ENCODE data around the gene ERC1.
"Not testable (repeated sequence)": the region's sequence is repeated elsewhere in the genome, so short reads cannot be mapped to it uniquely, and the experiment has no call there.

Gene ERC1

GRCh38 chr12:1197264-1198018 lies 206.4 kb downstream of the ERC1 start:
- no peak for DNase-seq

GRCh38 chr12:1198854-1199253 lies 207.8 kb downstream of the ERC1 start:
- not testable (repeated sequence) for DNase-seq

DNA sequence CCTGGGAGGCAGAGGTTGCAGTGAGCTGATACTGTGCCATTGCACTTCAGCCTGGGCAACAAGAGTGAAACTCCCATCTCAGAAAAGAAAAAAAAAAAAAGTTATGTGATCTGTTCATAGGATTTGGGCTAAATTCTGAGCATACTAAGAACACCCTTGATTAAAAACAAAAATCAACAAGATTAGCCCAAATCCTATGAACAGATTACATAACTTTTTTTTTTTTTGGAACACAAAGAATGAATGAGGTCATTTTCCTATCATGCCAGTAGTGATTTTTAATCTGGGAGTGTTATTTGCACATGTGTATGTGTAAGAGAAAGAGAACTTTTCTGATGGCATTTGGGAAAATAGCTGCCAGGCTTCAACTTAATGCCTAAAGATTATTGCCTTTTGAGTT lies 208.7 kb downstream of the ERC1 start:
- no peak for DNase-seq

DNA sequence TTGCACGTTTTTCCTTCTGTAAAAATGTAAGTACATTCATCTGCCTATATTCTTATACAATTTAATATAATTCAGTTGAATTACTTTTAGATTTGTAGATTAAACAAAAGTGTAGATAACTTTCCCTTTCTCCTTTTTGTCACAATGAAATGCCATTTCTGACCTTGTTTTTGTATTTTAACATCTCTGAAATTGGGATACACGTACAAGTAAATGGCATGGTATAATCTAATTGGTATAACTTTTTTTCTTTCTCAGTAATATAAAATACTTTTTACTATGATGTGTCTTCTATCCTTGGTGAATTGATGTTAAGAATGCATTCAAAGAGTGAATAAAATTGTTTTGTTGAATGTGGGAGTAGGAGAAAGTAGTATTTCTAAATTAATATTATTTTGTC lies 210.0 kb downstream of the ERC1 start:
- DNase-seq = no peak

DNA sequence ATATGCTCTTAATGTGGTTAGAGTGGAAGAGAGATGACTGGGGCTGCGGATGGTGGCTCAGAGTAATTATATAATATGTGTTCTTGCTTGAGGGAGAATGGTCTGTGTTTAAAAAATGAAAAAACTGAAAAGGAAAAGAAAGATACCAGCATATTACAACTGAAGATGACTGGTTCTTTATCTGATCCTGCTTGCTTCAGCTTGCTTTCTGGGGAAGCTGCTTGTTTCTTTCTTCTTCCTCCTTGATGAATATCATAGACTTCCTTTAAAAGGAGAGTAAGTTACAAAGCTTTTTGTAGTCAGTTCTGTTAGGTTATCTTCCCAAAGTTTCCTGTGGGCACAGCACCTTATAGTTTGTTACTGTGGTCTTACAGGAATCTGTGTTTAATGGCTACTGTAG lies 210.9 kb downstream of the ERC1 start:
- DNase-seq = no peak

DNA sequence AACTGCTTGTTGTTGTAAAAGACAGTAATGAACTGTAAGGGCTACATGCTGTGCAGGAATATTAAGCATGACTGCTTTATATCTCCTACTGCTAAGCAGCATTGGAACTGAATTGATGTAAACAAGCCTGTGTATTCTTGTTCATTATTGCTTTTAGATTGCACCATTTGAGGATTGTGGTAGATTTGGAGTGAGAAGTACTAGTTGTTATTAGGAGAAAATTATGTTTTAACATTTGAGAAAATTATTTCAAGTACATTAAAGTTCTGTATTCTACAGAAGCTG lies 212.7 kb downstream of the ERC1 start:
- no peak for DNase-seq

GRCh38 chr12:1204581-1205121 lies 213.6 kb downstream of the ERC1 start:
- no peak for DNase-seq

DNA sequence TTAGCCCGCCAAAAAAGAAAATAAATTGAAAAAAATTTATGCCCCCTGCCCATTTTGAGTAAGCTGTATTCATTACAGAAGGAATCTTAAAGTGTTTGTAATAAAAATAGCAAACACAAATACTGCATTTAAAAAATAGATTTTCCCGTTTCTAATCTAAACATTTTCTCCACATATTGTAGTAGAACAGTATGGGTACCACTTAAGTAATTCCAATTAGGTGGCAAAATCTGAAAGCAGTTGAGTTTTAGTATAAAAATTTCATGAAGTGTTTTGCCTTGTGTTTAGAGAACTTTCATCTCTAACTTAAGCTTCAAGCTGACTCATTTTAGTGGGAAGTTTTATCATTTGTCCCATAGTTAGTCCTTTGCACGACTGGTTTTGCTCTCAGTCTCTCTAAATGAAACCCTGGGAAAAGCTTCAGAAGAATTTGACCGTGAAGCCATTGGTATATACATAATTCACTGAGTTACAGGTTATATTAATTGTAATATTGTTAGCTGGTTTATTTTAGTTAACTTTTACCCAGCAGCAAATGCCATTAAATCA lies 214.6 kb downstream of the ERC1 start:
- DNase-seq = no peak

- DNase-seq = no peak
These were observed 215.2 kb downstream of the ERC1 start for GRCh38 chr12:1206118-1206734.

- DNase-seq = no peak
These were observed 216.3 kb downstream of the ERC1 start for GRCh38 chr12:1207276-1207675.

DNA sequence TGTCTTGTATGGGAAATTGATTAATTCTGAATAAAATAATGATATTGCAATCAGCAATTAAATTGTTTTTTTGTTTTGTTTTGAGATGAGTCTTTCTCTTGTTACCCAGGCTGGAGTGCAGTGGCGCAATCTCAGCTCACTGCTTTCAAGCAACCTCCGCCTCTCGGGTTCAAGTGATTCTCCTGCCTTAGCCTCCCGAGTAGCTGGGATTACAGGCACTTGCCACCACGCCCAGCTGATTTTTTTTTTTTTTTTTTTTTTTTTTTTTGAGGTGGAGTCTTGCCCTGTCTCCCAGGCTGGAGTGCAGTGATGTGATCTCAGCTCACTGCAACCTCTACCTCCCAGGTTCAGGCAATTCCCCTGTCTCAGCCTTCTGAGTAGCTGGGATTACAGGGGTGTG lies 217.7 kb downstream of the ERC1 start:
- DNase-seq = not testable (repeated sequence)

GRCh38 chr12:1212526-1212925 lies 221.5 kb downstream of the ERC1 start:
- DNase-seq = no peak

DNA sequence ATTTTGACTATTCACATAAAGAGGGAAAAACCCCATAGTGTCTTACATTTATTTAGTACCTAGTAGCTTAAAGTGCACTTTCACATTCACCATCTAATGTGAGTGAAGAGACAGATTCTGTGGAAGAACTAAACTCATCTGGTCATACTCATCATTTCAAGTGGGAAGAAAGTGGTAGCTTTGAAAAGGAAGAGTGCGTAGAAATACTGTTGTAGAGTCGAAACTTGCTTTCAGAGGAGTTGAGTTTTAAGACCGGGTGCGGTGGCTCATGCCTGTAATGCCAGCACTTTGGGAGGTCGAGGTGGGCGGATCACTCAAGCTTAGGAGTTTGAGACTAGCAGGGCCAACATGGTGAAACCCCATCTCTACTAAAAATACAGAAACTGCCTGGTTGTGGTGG lies 222.2 kb downstream of the ERC1 start:
- no peak for DNase-seq

DNA sequence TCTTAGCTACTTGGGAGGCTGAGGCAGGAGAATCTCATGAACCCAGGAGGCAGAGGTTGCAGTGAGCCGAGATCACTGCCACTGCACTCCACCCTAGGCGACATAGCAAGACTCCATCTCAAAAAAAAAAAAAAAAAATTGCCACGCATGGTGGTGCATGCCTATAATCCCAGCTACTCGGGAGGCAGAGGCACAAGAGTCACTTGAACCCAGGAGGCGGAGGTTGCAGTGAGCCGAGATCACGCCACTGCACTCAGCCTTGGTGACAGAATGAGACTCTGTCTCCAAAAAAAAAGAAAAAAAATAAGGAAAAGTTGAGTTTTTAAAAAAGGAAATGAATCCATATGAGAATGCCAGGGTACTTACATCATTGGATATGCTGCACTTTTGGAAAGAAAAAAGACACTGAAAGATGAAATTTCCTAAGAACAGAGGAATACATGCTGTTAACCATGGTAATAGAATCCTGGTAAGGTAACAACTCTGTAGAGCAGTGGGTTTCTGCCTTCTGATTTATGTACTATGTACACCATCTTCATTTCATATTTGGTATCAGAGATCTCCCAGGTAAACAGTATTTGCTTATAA lies 222.7 kb downstream of the ERC1 start:
- no peak for DNase-seq

DNA sequence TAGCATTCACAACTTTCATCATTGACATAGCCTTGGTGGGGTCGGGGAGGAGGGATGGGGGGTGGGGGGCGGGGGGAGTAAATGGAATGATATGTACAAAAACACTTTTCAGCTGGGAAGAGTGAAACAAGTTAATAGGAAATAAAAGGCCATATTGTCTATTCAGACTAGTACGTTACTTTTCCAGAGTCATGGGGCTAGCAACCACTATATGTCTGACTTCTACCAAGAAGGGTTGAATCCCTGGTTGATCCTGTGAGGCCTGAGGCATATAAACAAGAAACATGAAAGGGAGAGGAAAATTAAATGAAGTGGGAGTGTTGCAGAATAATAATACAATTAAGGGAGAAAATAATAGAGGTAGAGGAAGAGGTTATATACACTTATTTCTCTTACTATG lies 225.5 kb downstream of the ERC1 start:
- DNase-seq = no peak

GRCh38 chr12:1217191-1217949 lies 226.3 kb downstream of the ERC1 start:
- DNase-seq = no peak

GRCh38 chr12:1218369-1218768 lies 227.3 kb downstream of the ERC1 start:
- no peak for DNase-seq

- DNase-seq = no peak
These were observed 229.4 kb downstream of the ERC1 start for GRCh38 chr12:1220127-1221092.

- no peak for DNase-seq
These were observed 232.0 kb downstream of the ERC1 start for GRCh38 chr12:1222858-1223639.

GRCh38 chr12:1226951-1227350 lies 235.9 kb downstream of the ERC1 start:
- no peak for DNase-seq

DNA sequence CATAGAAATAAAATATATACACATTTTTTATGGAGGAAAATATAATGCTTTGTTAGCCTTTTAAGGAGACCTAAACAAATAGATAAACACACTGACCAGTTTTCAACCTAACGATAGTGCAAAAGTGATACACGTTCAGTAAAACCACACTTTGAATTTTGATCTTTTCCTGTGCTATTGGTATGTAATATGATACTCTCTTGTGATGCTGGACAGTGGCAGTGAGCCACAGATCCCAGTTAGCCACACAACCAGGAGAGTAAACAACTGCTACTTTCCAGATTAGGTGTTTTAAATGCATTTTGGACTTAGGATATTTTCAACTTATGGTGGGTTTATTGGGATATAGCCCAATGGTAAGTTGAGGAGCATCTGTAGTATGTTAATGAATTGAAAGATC lies 243.1 kb downstream of the ERC1 start:
- DNase-seq = no peak

All from activated CD4-positive, alpha-beta T cell treated with anti-CD3 and anti-CD28 coated beads, Interleukin-2, amount 50 U/mL, for 1 hour (primary cell).